ENCODE measurements around the gene AGFG2.
A peak's percentile ranks its signal among the peaks of the same experiment; 100 is the strongest.

- TF ChIP-seq FOXP1 (IDR thresholded peaks at IDR 0.05), result no peak
- no peak for TF ChIP-seq FOXP1 (CRISPR knock-in tag; IDR thresholded peaks at IDR 0.05)
- no peak for TF ChIP-seq EZH2 (conservative IDR thresholded peaks at IDR 0.05; ENCODE audit: low read depth, low read length)
- TF ChIP-seq ATF2 (CRISPR knock-in tag; IDR thresholded peaks at IDR 0.05), result no peak
- no peak for TF ChIP-seq CCAR2 (optimal IDR thresholded peaks at IDR 0.05; ENCODE audit: low read depth, low read length)
- no peak for TF ChIP-seq ZNF264 (CRISPR knock-in tag; IDR thresholded peaks at IDR 0.05)
- TF ChIP-seq ZUFSP (CRISPR knock-in tag; IDR thresholded peaks at IDR 0.05; ENCODE audit: borderline replicate concordance), result no peak
- no peak for TF ChIP-seq HDAC2 (CRISPR knock-in tag; IDR thresholded peaks at IDR 0.05)
- TF ChIP-seq BRCA1 (CRISPR knock-in tag; IDR thresholded peaks at IDR 0.05), result no peak
- TF ChIP-seq RAD51 (IDR thresholded peaks at IDR 0.05; ENCODE audit: borderline replicate concordance), result no peak
- TF ChIP-seq TSC22D2 (CRISPR knock-in tag; IDR thresholded peaks at IDR 0.05; ENCODE audit: borderline replicate concordance), result no peak
- TF ChIP-seq HMGXB4 (CRISPR knock-in tag; IDR thresholded peaks at IDR 0.05; ENCODE audit: borderline replicate concordance in 1 of 2, low read depth in 1 of 2), result peak in 1 of 2 experiments; percentile 50; a peak in 1 of 4 replicates
- no peak for TF ChIP-seq ZNF558 (CRISPR knock-in tag; IDR thresholded peaks at IDR 0.05; ENCODE audit: borderline replicate concordance)
Observed at GRCh38 chr7:100567031-100567730, 28.2 kb downstream of the AGFG2 start.
